ENCODE measurements around the gene MRPS34.
"Not testable (repeated sequence)": the region's sequence is repeated elsewhere in the genome, so short reads cannot be mapped to it uniquely, and the experiment has no call there.

The MRPS34 gene

GRCh38 chr16:1741553-1742165, 31.3 kb downstream of the MRPS34 start:
- Histone ChIP-seq H3K36me3 (ENCODE audit: control insufficient read depth in 1 of 2, insufficient read depth in 2 of 2, low read length in 2 of 2) (peaks cover 9 to 57% of the 10 kb centered on the region in 2 donors), H3K27me3 (ENCODE audit: low read depth, low read length) (no peaks in the 10 kb centered on the region), H3K9me3 (ENCODE audit: control insufficient read depth in 1 of 2, low read length in 2 of 2) (no peaks in the 10 kb centered on the region), H3K27ac (ENCODE audit: low read length) (no peak overlapping the region), H3K4me1 (ENCODE audit: control insufficient read depth in 1 of 2, insufficient read depth in 2 of 2, low read length in 2 of 2) (no peaks in the 10 kb centered on the region), H3K4me3 (ENCODE audit: low read depth in 1 of 2, low read length in 2 of 2) (no peak overlapping the region)

DNA sequence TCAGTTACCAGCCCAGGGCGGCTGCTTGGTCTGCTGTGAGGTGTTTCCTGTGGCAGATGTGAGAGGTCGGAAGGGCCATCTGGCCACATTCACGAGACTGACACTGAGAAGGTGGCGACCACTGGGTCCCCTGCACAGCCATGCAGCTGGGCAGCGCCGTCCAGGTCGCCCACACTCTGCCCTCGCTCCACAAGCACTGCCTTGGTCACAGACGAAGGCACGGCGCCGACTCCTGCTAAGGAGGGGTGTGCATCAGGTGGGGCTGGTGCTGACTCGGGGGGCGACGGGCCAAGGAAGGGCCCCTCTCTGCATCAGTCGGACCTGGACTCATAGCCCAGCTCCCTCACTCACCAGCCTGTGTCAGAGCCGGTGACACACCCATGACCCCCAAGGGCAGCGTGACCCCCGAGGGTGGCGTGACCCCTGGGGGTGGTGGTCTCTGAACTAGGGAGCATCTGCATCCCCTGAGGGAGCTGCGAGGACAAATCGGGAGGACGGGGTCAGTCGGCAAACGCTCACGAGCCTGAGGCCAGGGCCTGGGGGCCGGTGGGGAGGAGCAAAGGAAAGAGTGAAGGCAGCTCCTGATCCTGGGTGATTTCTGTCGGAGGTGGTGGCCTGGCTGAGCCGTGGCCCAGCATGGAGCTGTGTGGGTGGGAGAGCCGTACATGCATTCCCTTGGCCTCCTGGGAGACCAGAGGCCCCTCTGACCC, 32.0 kb downstream of the MRPS34 start:
- Histone ChIP-seq H3K27me3 (ENCODE audit: low read depth, low read length) (no peaks in the 10 kb centered on the region), H3K4me3 (ENCODE audit: low read depth in 1 of 2, low read length in 2 of 2) (no peak overlapping the region), H3K4me1 (ENCODE audit: control insufficient read depth in 1 of 2, insufficient read depth in 2 of 2, low read length in 2 of 2) (no peaks in the 10 kb centered on the region), H3K27ac (ENCODE audit: low read length) (no peak overlapping the region), H3K9me3 (ENCODE audit: control insufficient read depth in 1 of 2, low read length in 2 of 2) (no peaks in the 10 kb centered on the region), H3K36me3 (ENCODE audit: control insufficient read depth in 1 of 2, insufficient read depth in 2 of 2, low read length in 2 of 2) (peaks cover 9 to 50% of the 10 kb centered on the region in 2 donors)

GRCh38 chr16:1740234-1740633, 32.7 kb downstream of the MRPS34 start:
- H3K36me3 ChIP-seq (ENCODE audit: control insufficient read depth in 1 of 2, insufficient read depth in 2 of 2, low read length in 2 of 2): peaks cover 9 to 43% of the 10 kb centered on the region in 2 donors
- no peak overlapping the region for H3K4me3 ChIP-seq (ENCODE audit: low read depth in 1 of 2, low read length in 2 of 2)
- no peaks in the 10 kb centered on the region for H3K9me3 ChIP-seq (ENCODE audit: control insufficient read depth in 1 of 2, low read length in 2 of 2)
- H3K27me3 ChIP-seq (ENCODE audit: low read depth, low read length): no peaks in the 10 kb centered on the region
- no peaks in the 10 kb centered on the region for H3K4me1 ChIP-seq (ENCODE audit: control insufficient read depth in 1 of 2, insufficient read depth in 2 of 2, low read length in 2 of 2)
- no peak overlapping the region for H3K27ac ChIP-seq (ENCODE audit: low read length)

GRCh38 chr16:1734816-1735215, 38.1 kb downstream of the MRPS34 start:
- Histone ChIP-seq H3K36me3 (ENCODE audit: control insufficient read depth in 1 of 2, insufficient read depth in 2 of 2, low read length in 2 of 2) (peaks cover 15 to 39% of the 10 kb centered on the region in 2 donors), H3K27ac (ENCODE audit: low read length) (no peak overlapping the region), H3K4me1 (ENCODE audit: control insufficient read depth in 1 of 2, insufficient read depth in 2 of 2, low read length in 2 of 2) (no peaks in the 10 kb centered on the region), H3K4me3 (ENCODE audit: low read depth in 1 of 2, low read length in 2 of 2) (no peak overlapping the region), H3K9me3 (ENCODE audit: control insufficient read depth in 1 of 2, low read length in 2 of 2) (no peaks in the 10 kb centered on the region), H3K27me3 (ENCODE audit: low read depth, low read length) (no peaks in the 10 kb centered on the region)

GRCh38 chr16:1734123-1734522, 38.8 kb downstream of the MRPS34 start:
- Histone ChIP-seq H3K27ac (ENCODE audit: low read length) (no peak overlapping the region), H3K4me3 (ENCODE audit: low read depth in 1 of 2, low read length in 2 of 2) (no peak overlapping the region), H3K9me3 (ENCODE audit: control insufficient read depth in 1 of 2, low read length in 2 of 2) (no peaks in the 10 kb centered on the region), H3K36me3 (ENCODE audit: control insufficient read depth in 1 of 2, insufficient read depth in 2 of 2, low read length in 2 of 2) (peaks cover 15 to 45% of the 10 kb centered on the region in 2 donors), H3K27me3 (ENCODE audit: low read depth, low read length) (no peaks in the 10 kb centered on the region), H3K4me1 (ENCODE audit: control insufficient read depth in 1 of 2, insufficient read depth in 2 of 2, low read length in 2 of 2) (no peaks in the 10 kb centered on the region)

DNA sequence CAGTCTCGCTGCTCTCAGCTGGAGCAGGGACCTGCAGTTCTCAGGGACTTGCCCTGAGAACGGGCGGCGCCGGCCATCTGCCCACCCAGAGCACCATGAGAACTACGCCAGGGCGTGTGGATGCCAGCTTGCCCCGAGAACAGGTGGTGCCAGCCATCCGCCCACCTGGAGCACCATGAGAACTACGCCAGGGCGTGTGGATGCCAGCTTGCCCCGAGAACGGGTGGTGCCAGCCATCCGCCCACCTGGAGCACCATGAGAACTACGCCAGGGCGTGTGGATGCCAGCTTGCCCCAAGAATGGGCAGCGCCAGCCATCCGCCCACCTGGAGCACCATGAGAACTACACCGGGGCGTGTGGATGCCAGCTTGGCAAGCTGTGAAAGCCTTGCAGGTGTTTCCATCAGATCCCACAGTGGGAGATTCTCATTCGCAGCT, 40.4 kb downstream of the MRPS34 start:
- peaks cover 20 to 60% of the 10 kb centered on the region in 2 donors for H3K36me3 ChIP-seq (ENCODE audit: control insufficient read depth in 1 of 2, insufficient read depth in 2 of 2, low read length in 2 of 2)
- H3K27me3 ChIP-seq (ENCODE audit: low read depth, low read length); H3K9me3 ChIP-seq (ENCODE audit: control insufficient read depth in 1 of 2, low read length in 2 of 2); H3K4me3 ChIP-seq (ENCODE audit: low read depth in 1 of 2, low read length in 2 of 2); H3K4me1 ChIP-seq (ENCODE audit: control insufficient read depth in 1 of 2, insufficient read depth in 2 of 2, low read length in 2 of 2); H3K27ac ChIP-seq (ENCODE audit: low read length): not testable (repeated sequence)

GRCh38 chr16:1732071-1732470, 40.9 kb downstream of the MRPS34 start:
- H3K4me3 ChIP-seq (ENCODE audit: low read depth in 1 of 2, low read length in 2 of 2): no peak overlapping the region
- H3K36me3 ChIP-seq (ENCODE audit: control insufficient read depth in 1 of 2, insufficient read depth in 2 of 2, low read length in 2 of 2): peaks cover 20 to 64% of the 10 kb centered on the region in 2 donors
- no peaks in the 10 kb centered on the region for H3K4me1 ChIP-seq (ENCODE audit: control insufficient read depth in 1 of 2, insufficient read depth in 2 of 2, low read length in 2 of 2)
- no peak overlapping the region for H3K27ac ChIP-seq (ENCODE audit: low read length)
- H3K9me3 ChIP-seq (ENCODE audit: control insufficient read depth in 1 of 2, low read length in 2 of 2): no peaks in the 10 kb centered on the region
- H3K27me3 ChIP-seq (ENCODE audit: low read depth, low read length): no peaks in the 10 kb centered on the region

GRCh38 chr16:1731603-1732002, 41.3 kb downstream of the MRPS34 start:
- Histone ChIP-seq H3K27me3 (ENCODE audit: low read depth, low read length) (no peaks in the 10 kb centered on the region), H3K9me3 (ENCODE audit: control insufficient read depth in 1 of 2, low read length in 2 of 2) (no peaks in the 10 kb centered on the region), H3K27ac (ENCODE audit: low read length) (no peak overlapping the region), H3K4me3 (ENCODE audit: low read depth in 1 of 2, low read length in 2 of 2) (no peak overlapping the region), H3K4me1 (ENCODE audit: control insufficient read depth in 1 of 2, insufficient read depth in 2 of 2, low read length in 2 of 2) (no peaks in the 10 kb centered on the region), H3K36me3 (ENCODE audit: control insufficient read depth in 1 of 2, insufficient read depth in 2 of 2, low read length in 2 of 2) (peaks cover 24 to 68% of the 10 kb centered on the region in 2 donors)

- Histone ChIP-seq H3K4me1 (ENCODE audit: control insufficient read depth in 1 of 2, insufficient read depth in 2 of 2, low read length in 2 of 2) (no peaks in the 10 kb centered on the region), H3K36me3 (ENCODE audit: control insufficient read depth in 1 of 2, insufficient read depth in 2 of 2, low read length in 2 of 2) (peaks cover 25 to 73% of the 10 kb centered on the region in 2 donors), H3K4me3 (ENCODE audit: low read depth in 1 of 2, low read length in 2 of 2) (no peak overlapping the region), H3K27me3 (ENCODE audit: low read depth, low read length) (no peaks in the 10 kb centered on the region), H3K27ac (ENCODE audit: low read length) (no peak overlapping the region), H3K9me3 (ENCODE audit: control insufficient read depth in 1 of 2, low read length in 2 of 2) (no peaks in the 10 kb centered on the region)
Measured at GRCh38 chr16:1731073-1731472, 41.9 kb downstream of the MRPS34 start.

DNA sequence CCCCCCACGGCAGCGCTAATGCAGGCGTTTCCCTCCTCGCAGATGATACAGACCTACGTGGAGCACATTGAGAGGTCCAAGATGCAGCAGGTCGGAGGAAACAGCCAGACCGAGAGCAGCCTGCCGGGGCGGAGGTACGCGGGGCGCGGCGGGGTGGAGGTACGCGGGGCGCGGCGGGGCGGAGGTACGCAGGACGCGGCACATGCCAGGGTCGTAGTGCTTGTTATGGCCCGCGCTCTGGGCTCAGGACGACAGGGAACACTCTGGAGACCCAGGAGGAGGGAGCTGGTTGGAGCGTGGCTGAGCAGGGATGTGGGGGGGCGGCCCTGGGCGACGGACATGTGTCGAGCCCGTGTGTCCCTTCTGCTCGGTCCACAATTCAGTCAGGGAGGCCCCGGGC, 43.5 kb downstream of the MRPS34 start:
- Histone ChIP-seq H3K9me3 (ENCODE audit: control insufficient read depth in 1 of 2, low read length in 2 of 2) (no peaks in the 10 kb centered on the region), H3K4me1 (ENCODE audit: control insufficient read depth in 1 of 2, insufficient read depth in 2 of 2, low read length in 2 of 2) (no peaks in the 10 kb centered on the region), H3K27ac (ENCODE audit: low read length) (no peak overlapping the region), H3K36me3 (ENCODE audit: control insufficient read depth in 1 of 2, insufficient read depth in 2 of 2, low read length in 2 of 2) (peaks cover 17 to 76% of the 10 kb centered on the region in 2 donors), H3K4me3 (ENCODE audit: low read depth in 1 of 2, low read length in 2 of 2) (no peak overlapping the region), H3K27me3 (ENCODE audit: low read depth, low read length) (no peaks in the 10 kb centered on the region)

GRCh38 chr16:1729026-1729425, 43.9 kb downstream of the MRPS34 start:
- Histone ChIP-seq H3K36me3 (ENCODE audit: control insufficient read depth in 1 of 2, insufficient read depth in 2 of 2, low read length in 2 of 2) (peaks cover 14 to 74% of the 10 kb centered on the region in 2 donors), H3K4me1 (ENCODE audit: control insufficient read depth in 1 of 2, insufficient read depth in 2 of 2, low read length in 2 of 2) (peaks cover 0 to 3% of the 10 kb centered on the region in 2 donors), H3K27me3 (ENCODE audit: low read depth, low read length) (no peaks in the 10 kb centered on the region), H3K4me3 (ENCODE audit: low read depth in 1 of 2, low read length in 2 of 2) (no peak overlapping the region), H3K9me3 (ENCODE audit: control insufficient read depth in 1 of 2, low read length in 2 of 2) (no peaks in the 10 kb centered on the region), H3K27ac (ENCODE audit: low read length) (no peak overlapping the region)

All from muscle layer of duodenum (tissue), 2 donors.